ENCODE results near the gene MRPL37. TPM values are rescaled to one million over a fixed set of nuclear protein-coding genes. Genes with fewer than 3 reads are reported as not detected.
A peak's percentile ranks its signal among the peaks of the same experiment; 100 is the strongest.

Gene MRPL37
- total RNA-seq, 1 donor from 2014 or later, result 41.8 TPM

GRCh38 chr1:54212872-54213271, 12.9 kb downstream of the MRPL37 start:
- H3K4me1 ChIP-seq, result no peaks in the 10 kb centered on the region

GRCh38 chr1:54215523-54215922, 15.6 kb downstream of the MRPL37 start:
- peaks cover 19% of the 10 kb centered on the region for H3K4me1 ChIP-seq
- no peaks in the 10 kb centered on the region for H3K27me3 ChIP-seq (ENCODE audit: low read depth)
- peaks cover 90% of the 10 kb centered on the region for H3K36me3 ChIP-seq
- TF ChIP-seq, protein P1, sequence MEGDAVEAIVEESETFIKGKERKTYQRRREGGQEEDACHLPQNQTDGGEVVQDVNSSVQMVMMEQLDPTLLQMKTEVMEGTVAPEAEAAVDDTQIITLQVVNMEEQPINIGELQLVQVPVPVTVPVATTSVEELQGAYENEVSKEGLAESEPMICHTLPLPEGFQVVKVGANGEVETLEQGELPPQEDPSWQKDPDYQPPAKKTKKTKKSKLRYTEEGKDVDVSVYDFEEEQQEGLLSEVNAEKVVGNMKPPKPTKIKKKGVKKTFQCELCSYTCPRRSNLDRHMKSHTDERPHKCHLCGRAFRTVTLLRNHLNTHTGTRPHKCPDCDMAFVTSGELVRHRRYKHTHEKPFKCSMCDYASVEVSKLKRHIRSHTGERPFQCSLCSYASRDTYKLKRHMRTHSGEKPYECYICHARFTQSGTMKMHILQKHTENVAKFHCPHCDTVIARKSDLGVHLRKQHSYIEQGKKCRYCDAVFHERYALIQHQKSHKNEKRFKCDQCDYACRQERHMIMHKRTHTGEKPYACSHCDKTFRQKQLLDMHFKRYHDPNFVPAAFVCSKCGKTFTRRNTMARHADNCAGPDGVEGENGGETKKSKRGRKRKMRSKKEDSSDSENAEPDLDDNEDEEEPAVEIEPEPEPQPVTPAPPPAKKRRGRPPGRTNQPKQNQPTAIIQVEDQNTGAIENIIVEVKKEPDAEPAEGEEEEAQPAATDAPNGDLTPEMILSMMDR (IDR thresholded peaks at IDR 0.05), result no peak
- H3K9me3 ChIP-seq, result no peaks in the 10 kb centered on the region
- intact Hi-C loops (cut with DNase I), result no loop called here
- no peak overlapping the region for H3K27ac ChIP-seq
- no peak for DNase-seq
- ATAC-seq, result no peak
- no peak overlapping the region for H3K4me3 ChIP-seq

More at GRCh38 chr1:54212872-54213271, 12.9 kb downstream of the MRPL37 start:
- peaks cover 100% of the 10 kb centered on the region for H3K36me3 ChIP-seq
- DNase-seq (no peak), ATAC-seq (no peak)
- H3K27ac ChIP-seq, result no peak overlapping the region
- intact Hi-C loops (cut with DNase I), result no loop called here
- H3K27me3 ChIP-seq (ENCODE audit: low read depth), result no peaks in the 10 kb centered on the region
- H3K9me3 ChIP-seq, result no peaks in the 10 kb centered on the region
- TF ChIP-seq, protein P1 (IDR thresholded peaks at IDR 0.05), result no peak
- no peak overlapping the region for H3K4me3 ChIP-seq

- Histone ChIP-seq H3K27me3 (ENCODE audit: low read depth) (no peaks in the 10 kb centered on the region), H3K36me3 (peaks cover 60% of the 10 kb centered on the region), H3K4me1 (peaks cover 26% of the 10 kb centered on the region), H3K9me3 (no peaks in the 10 kb centered on the region), H3K4me3 (no peak overlapping the region), H3K27ac (peak overlapping the region; percentile 64)
- ATAC-seq (no peak), DNase-seq (no peak)
- TF ChIP-seq, protein P1 (IDR thresholded peaks at IDR 0.05), result no peak
- intact Hi-C loops (cut with DNase I), result no loop called here
Measured at GRCh38 chr1:54218883-54219687, 19.1 kb downstream of the MRPL37 start.

- Histone ChIP-seq H3K27ac (peak overlapping the region; percentile 64), H3K4me3 (no peak overlapping the region), H3K36me3 (peaks cover 58% of the 10 kb centered on the region), H3K4me1 (peaks cover 26% of the 10 kb centered on the region), H3K27me3 (ENCODE audit: low read depth) (no peaks in the 10 kb centered on the region), H3K9me3 (no peaks in the 10 kb centered on the region)
- TF ChIP-seq, protein P1 (IDR thresholded peaks at IDR 0.05), result no peak
- DNase-seq (no peak), ATAC-seq (no peak)
- intact Hi-C loops (cut with DNase I), result no loop called here
Measured at GRCh38 chr1:54219688-54220003, 19.7 kb downstream of the MRPL37 start.

DNA sequence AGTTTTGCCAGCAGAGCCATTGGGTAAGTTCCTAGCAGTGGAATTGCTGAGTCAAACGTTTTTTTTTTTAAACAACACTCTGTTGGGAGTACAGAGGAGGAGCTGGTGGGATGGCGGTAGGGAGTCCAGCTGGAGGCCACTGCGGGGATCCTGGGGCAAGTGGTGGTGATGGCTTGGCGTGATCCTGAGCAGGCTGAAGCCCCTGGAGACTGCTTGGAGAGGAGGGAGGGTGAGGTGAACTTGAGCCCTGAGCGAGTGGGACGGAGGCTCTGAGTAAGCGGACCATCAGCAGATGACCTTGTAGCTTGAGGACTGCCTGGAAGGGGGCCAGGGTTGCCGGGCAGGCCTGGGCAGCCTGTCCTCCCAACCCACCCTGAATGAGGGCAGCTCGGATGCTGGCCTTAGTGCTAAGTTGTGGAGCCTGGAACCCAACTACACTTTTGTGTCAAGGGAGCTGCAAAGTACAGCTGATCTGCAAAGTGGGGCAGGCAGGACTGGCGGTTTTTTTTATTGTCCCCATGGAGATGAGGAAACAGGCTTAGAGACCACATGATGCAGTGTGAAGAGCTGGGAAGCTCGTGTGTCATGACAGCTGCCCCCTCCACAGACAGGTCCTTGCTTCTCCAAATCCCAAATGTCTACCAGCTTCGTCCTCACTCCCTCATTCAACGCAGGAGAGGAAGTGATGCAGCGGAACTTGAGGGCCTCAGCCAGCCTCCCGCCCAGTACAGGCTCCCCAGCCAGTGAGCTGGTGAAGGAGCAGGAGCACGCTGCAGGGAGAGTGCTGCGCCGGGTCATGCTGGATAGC, 20.2 kb downstream of the MRPL37 start:
- Histone ChIP-seq H3K9me3 (no peaks in the 10 kb centered on the region), H3K27me3 (ENCODE audit: low read depth) (no peaks in the 10 kb centered on the region), H3K36me3 (peaks cover 52% of the 10 kb centered on the region), H3K27ac (peak overlapping the region; percentile 64), H3K4me3 (peak overlapping the region; percentile 8), H3K4me1 (peaks cover 26% of the 10 kb centered on the region)
- peak; percentile 53 to 69 for ATAC-seq
- DNase-seq, result peak; percentile 70
- TF ChIP-seq, protein P1 (IDR thresholded peaks at IDR 0.05), result no peak
- intact Hi-C loops (cut with DNase I), result no loop called here
